IPS DF 6.9 (cell line): ENCODE measurements around the gene ADIPOR2.
"Not testable (repeated sequence)": the region's sequence is repeated elsewhere in the genome, so short reads cannot be mapped to it uniquely, and the experiment has no call there.

Experiments
- DNase-seq: peaks from one replicate; pipeline ENCODE4 v3.0.0-alpha.2; 2013; ENCODE audit warnings: low read depth, low spot score
- H3K27ac ChIP-seq: one replicate; pipeline ENCODE4 v1.5.1; 2013; ENCODE audit warnings: low read length, control low read depth
- H3K27me3 ChIP-seq: 2 replicates; pipeline ENCODE4 v1.6.1; 2013; ENCODE audit warnings: mild to moderate bottlenecking, low read length; ENCODE audit not compliant: control insufficient read depth, insufficient read depth
- H3K36me3 ChIP-seq: 2 replicates; pipeline ENCODE4 v1.6.1; 2013; ENCODE audit warnings: low read length; ENCODE audit not compliant: control insufficient read depth, insufficient read depth
- H3K4me1 ChIP-seq: 2 replicates; pipeline ENCODE4 v1.6.1; 2013; ENCODE audit warnings: low read length; ENCODE audit not compliant: control insufficient read depth, insufficient read depth
- H3K4me3 ChIP-seq: 2 replicates; pipeline ENCODE4 v1.5.1; 2013; ENCODE audit warnings: mild to moderate bottlenecking, low read length
- H3K9me3 ChIP-seq: 2 replicates; pipeline ENCODE4 v1.6.1; 2013; ENCODE audit warnings: low read length, inconsistent platforms; ENCODE audit not compliant: control insufficient read depth, insufficient read depth
- WGBS: extraction: QIAGEN DNeasy Blood & Tissue Kit; methylation state at CpG from one replicate; pipeline ENCODE4 v1.1.7; 2013; ENCODE audit warnings: mixed read lengths, missing lambda C conversion rate; ENCODE audit not compliant: insufficient read length, insufficient coverage; 5-methylcytosine and 5-hydroxymethylcytosine counted together

The ADIPOR2 gene

DNA sequence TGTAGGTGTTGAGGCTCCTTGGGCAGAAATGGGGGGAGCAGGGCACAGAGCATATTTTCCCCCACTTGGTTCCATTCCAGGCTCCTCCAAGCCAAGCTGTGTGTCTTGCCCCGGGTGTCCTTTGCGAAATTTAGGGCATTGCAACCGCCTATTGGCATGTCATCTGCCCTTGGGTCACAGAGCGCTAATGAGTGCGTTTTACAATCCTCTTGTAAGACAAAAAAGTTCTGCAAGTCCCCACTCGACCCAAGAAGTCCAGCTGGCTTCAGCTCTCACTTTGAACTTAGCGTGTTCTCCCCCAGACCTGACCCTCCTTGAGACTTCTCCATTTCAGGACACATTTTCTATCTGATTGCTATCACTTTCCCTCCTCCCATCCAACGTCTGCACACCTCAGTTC, 123.4 kb downstream of the ADIPOR2 start:
- Histone ChIP-seq H3K4me1 (peaks cover under 1% of the 10 kb centered on the region; the same call in 1 of the 2 replicates), H3K36me3 (no peaks in the 10 kb centered on the region), H3K4me3 (no peak overlapping the region), H3K27me3 (no peaks in the 10 kb centered on the region), H3K9me3 (no peaks in the 10 kb centered on the region), H3K27ac (no peak overlapping the region)
- DNase-seq, result no peak
- no CpG with 5 or more reads among the region's 8 CpGs for WGBS

GRCh38 chr12:1815108-1815507, 124.2 kb downstream of the ADIPOR2 start:
- H3K9me3 ChIP-seq, result no peaks in the 10 kb centered on the region
- peaks cover 5% of the 10 kb centered on the region; the same call in 1 of the 2 replicates for H3K27me3 ChIP-seq
- no peak for DNase-seq
- peaks cover 1% of the 10 kb centered on the region; the same call in 1 of the 2 replicates for H3K4me1 ChIP-seq
- no peak overlapping the region for H3K4me3 ChIP-seq
- no peaks in the 10 kb centered on the region for H3K36me3 ChIP-seq
- no CpG with 5 or more reads among the region's 3 CpGs for WGBS
- no peak overlapping the region for H3K27ac ChIP-seq

DNA sequence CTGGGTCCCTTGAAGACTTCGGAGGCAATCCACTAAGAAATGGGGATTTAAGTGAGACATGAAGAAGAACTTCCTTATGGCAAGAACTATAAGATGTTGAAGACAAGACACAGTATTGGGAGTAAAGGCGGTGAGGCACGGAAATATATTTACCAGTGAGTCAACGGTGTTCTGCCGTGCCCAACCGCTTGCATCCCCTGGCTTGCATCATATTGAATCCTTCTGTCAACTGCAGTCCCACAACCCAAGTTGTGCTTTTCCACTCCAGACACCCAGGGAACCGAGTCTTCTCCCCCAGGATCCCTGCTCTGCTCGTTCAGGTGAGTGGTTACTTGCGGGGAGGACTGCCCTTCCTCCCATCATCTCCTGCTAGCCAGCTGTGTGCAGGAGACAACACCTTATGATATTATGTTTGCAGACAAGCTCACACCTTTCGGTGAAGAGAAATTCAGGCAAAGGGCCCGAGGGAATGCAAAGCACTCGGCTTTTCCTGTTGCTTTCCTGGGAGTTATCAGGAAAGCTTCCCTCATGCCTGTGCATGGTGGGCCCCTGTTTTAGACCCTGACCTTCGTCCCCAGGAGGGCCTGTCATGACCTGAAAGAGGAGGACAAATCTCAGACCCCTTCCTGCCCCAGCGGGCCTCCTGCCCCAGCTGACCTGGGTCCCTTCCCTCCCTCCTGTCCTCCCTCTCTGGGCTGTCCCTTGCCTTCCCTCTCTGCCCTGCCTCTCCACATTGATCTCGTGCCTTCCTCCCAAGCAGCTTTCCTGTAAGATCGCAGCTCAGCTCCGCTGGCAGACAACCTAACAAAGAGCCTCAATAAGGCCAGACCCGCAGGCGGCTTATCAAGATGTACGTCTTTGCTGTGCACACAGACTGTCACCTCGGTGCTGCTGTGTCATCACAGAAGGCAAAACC, 125.2 kb downstream of the ADIPOR2 start:
- H3K36me3 ChIP-seq, result no peaks in the 10 kb centered on the region
- no peak overlapping the region for H3K27ac ChIP-seq
- no peak for DNase-seq
- no peaks in the 10 kb centered on the region for H3K9me3 ChIP-seq
- H3K4me3 ChIP-seq, result no peak overlapping the region
- peaks cover 1% of the 10 kb centered on the region; the same call in 1 of the 2 replicates for H3K4me1 ChIP-seq
- peaks cover 13% of the 10 kb centered on the region for H3K27me3 ChIP-seq
- WGBS, result no CpG with 5 or more reads among the region's 21 CpGs

DNA sequence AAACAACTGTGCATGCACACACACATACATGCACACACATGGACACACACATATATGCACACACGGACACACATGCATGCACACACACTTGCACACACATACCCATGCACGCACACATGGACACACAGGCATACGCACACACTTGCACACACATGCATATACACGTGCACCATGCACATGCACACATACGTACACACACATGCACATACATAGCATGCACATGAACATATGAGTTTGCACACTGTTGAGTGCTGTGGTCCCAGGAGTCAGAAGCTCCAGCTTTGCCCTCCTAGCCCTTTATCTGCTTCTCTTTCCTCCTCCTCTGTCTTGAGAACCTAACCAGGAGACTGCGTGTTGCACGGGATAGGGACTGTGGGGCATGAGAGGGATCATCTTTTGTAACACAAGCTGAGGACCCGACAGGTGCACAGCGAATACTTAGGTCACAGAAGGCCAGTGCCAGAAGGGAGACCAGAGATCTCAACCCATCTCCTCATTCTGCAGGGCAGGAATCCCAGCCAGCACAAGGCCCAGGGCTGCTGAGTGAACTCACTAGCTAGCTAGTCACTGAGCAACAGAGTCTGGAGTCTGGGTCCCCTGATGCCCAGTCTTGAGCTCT, 126.0 kb downstream of the ADIPOR2 start:
- no peaks in the 10 kb centered on the region for H3K9me3 ChIP-seq
- H3K4me3 ChIP-seq, result no peak overlapping the region
- H3K4me1 ChIP-seq, result peaks cover 2% of the 10 kb centered on the region
- DNase-seq, result no peak
- no peaks in the 10 kb centered on the region for H3K36me3 ChIP-seq
- peaks cover 18% of the 10 kb centered on the region for H3K27me3 ChIP-seq
- no CpG with 5 or more reads among the region's 9 CpGs for WGBS
- no peak overlapping the region for H3K27ac ChIP-seq

DNA sequence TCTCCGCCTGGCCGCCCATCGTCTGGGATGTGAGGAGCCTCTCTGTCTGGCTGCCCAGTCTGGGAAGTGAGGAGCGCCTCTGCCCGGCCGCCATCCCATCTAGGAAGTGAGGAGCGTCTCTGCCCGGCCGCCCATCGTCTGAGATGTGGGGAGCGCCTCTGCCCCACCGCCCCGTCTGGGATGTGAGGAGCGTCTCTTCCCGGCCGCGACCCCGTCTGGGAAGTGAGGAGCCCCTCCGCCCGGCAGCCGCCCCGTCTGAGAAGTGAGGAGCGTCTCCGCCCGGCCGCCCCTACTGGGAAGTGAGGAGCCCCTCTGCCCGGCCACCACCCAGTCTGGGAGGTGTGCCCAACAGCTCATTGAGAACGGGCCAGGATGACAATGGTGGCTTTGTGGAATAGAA, 127.1 kb downstream of the ADIPOR2 start:
- not testable (repeated sequence) for H3K4me3 ChIP-seq, H3K4me1 ChIP-seq, DNase-seq, H3K9me3 ChIP-seq, H3K36me3 ChIP-seq, H3K27ac ChIP-seq
- H3K27me3 ChIP-seq, result peaks cover 18% of the 10 kb centered on the region
- no CpG with 5 or more reads among the region's 28 CpGs for WGBS

GRCh38 chr12:1819050-1819449, 128.2 kb downstream of the ADIPOR2 start:
- no peak for DNase-seq
- H3K4me1 ChIP-seq, result peaks cover 2% of the 10 kb centered on the region
- no CpG with 5 or more reads among the region's 9 CpGs for WGBS
- H3K9me3 ChIP-seq, result no peaks in the 10 kb centered on the region
- H3K36me3 ChIP-seq, result no peaks in the 10 kb centered on the region
- no peak overlapping the region for H3K4me3 ChIP-seq
- peaks cover 18% of the 10 kb centered on the region for H3K27me3 ChIP-seq
- no peak overlapping the region for H3K27ac ChIP-seq

GRCh38 chr12:1819571-1819970, 128.7 kb downstream of the ADIPOR2 start:
- H3K27me3 ChIP-seq, result peaks cover 18% of the 10 kb centered on the region
- no CpG with 5 or more reads among the region's 6 CpGs for WGBS
- H3K4me1 ChIP-seq, result peaks cover 2% of the 10 kb centered on the region
- H3K4me3 ChIP-seq, result no peak overlapping the region
- DNase-seq, result no peak
- no peaks in the 10 kb centered on the region for H3K36me3 ChIP-seq
- H3K27ac ChIP-seq, result no peak overlapping the region
- no peaks in the 10 kb centered on the region for H3K9me3 ChIP-seq

DNA sequence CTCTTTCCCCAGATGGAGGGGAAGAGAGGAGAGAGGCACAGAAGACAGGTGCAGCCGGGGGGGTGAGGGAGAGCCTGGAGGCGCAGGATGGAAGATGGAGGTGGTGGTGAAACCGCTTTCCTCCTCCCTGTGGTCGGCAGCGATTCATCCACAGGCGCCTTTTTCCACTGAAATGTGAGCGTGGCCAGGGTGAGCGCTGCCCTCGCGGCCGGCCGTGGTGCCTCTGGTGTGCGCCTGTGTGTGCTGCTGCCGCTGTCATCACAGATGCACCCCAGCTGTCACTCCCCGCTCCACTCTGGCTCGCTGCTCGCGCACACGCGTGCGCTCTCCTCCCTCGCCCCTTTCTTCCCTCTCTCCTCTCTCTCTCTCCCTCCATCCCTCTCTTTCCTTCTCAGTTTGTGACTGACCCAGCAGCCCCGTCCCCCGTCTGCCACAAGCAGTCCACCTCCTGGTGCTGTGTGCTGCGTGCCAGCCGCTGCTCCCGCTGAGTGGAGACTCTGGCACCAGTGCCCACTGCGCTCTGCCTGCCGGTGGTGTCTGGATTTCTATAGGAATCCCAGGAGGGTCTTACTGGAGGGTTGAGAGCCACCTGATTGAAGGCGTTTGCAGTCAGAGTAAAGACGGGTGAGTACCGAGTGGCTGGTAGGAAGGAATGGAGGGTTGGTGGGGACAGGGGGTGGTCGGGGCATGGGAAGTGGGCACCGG, 129.5 kb downstream of the ADIPOR2 start, which contains the start of gene LRTM2:
Gene LRTM2 (plus strand): TSS at position 375 of the 705 bp plus-strand sequence. CDS start 7,584 bp downstream, outside the sequence.
- H3K4me1 ChIP-seq, result peaks cover 2% of the 10 kb centered on the region
- H3K9me3 ChIP-seq, result no peaks in the 10 kb centered on the region
- DNase-seq, result no peak
- H3K27me3 ChIP-seq, result peaks cover 18% of the 10 kb centered on the region
- no CpG with 5 or more reads among the region's 34 CpGs for WGBS
- H3K4me3 ChIP-seq, result peak within 1 kb of the TSS; percentile 33
- no peak within 1 kb of the TSS for H3K27ac ChIP-seq
- H3K36me3 ChIP-seq, result no peaks in the 10 kb centered on the region

DNA sequence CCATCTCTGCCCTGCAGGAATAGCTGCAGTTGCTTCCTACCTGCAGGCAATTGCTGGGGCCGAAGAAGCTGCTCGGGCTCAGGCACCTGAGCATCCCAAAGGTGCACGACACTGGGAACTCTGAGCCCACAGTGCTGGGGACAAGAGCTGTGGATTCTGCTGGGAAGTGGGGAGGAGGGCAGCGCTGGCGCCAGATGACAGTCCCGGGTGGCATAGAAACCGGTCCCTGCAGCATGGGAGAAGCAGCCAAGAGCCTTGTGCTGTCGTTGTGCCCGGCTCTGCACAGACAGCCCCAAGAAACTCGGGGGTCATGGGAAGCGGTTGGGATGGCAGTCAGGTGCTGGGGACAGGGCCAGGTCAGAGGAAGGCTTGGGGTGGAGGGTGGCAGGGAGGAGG, 130.0 kb downstream of the ADIPOR2 start:
- H3K27me3 ChIP-seq, result peaks cover 18% of the 10 kb centered on the region
- no peak for DNase-seq
- H3K36me3 ChIP-seq, result no peaks in the 10 kb centered on the region
- H3K4me3 ChIP-seq, result no peak overlapping the region
- H3K27ac ChIP-seq, result no peak overlapping the region
- no CpG with 5 or more reads among the region's 11 CpGs for WGBS
- peaks cover 2% of the 10 kb centered on the region for H3K4me1 ChIP-seq
- no peaks in the 10 kb centered on the region for H3K9me3 ChIP-seq

- Histone ChIP-seq H3K9me3 (no peaks in the 10 kb centered on the region), H3K27me3 (peaks cover 18% of the 10 kb centered on the region), H3K27ac (no peak overlapping the region), H3K36me3 (no peaks in the 10 kb centered on the region), H3K4me1 (peaks cover 2% of the 10 kb centered on the region), H3K4me3 (no peak overlapping the region)
- DNase-seq, result no peak
- no CpG with 5 or more reads among the region's 12 CpGs for WGBS
These were observed 130.9 kb downstream of the ADIPOR2 start for GRCh38 chr12:1821805-1822204.
